HCT116 (cell line): ENCODE data around the gene TFF1. TPM values are rescaled to one million over a fixed set of nuclear protein-coding genes. Genes with fewer than 3 reads are reported as not detected.

ENCODE experiments used
- ATAC-seq: fragments of 200-7000 bp; cut with Tn5 transposase; 2 replicates; pipeline ENCODE4 v1.9.1; 2020; ENCODE audit warnings: mild to moderate bottlenecking, moderate library complexity
- BruUV-seq: library from RNA; stranded (reverse); fragments of 400-500 nt; replicated peaks from 2 replicates; lab custom pipeline; 2021; lab: Mats Ljungman, UMichigan
- CTCF ChIA-PET: fragments of 300-600 bp; sonication (Branson Sonifier 250); formaldehyde crosslinking; loops from one replicate; lab custom pipeline; 2021; ENCODE audit warnings: antibody characterized with exemption; lab: Charles Lee
- POLR2A ChIA-PET: fragments of 300-600, 350-600 bp; sonication (Branson Sonifier 250); formaldehyde crosslinking; loops from one replicate; lab custom pipeline; 2021; ENCODE audit warnings: antibody characterized with exemption; lab: Charles Lee
- RAD21 ChIA-PET, 2 experiments: fragments of 300-600 bp; sonication (Branson Sonifier 250); formaldehyde crosslinking; loops; one replicate each; lab custom pipeline; 2023; ENCODE audit warnings: low total read pairs in 2 of 2; ENCODE audit not compliant: uncharacterized antibody in 2 of 2, unreplicated experiment in 2 of 2, low non-redundant PET in 1 of 2; lab: Charles Lee
- DNase-seq: peaks from one replicate; pipeline ENCODE4 v3.0.0-alpha.2; 2010; ENCODE audit warnings: low read depth, low spot score
- H2AFZ ChIP-seq: fragments of 200-600 bp; shearing (Covaris generic), sonication (generic); 2 replicates; pipeline ENCODE4 v1.6.1; 2017; ENCODE audit warnings: low read depth, mixed run types, mixed read lengths, antibody characterized with exemption, low read length; ENCODE audit not compliant: poor library complexity, severe bottlenecking
- H3K27ac ChIP-seq: 2 replicates; pipeline ENCODE4 v1.5.1; 2012; ENCODE audit warnings: low read depth, low read length
- H3K27me3 ChIP-seq: fragments of 200-600 bp; sonication (generic); 2 replicates; pipeline ENCODE4 v1.6.1; 2016; ENCODE audit warnings: mixed run types, low read length, mixed read lengths; ENCODE audit not compliant: insufficient read depth
- H3K36me3 ChIP-seq, 2 experiments: fragments of 200-500 bp in 1 of 2; fragments of 200-600 bp in 1 of 2; sonication (Bioruptor generic) in 1 of 2; sonication (generic) in 1 of 2; 2 replicates each; pipeline versions ENCODE4 v1.5.1 to v1.6.1; 2014 to 2016; ENCODE audit warnings: low read length in 2 of 2, inconsistent platforms in 1 of 2, mixed read lengths in 1 of 2, mixed run types in 1 of 2; ENCODE audit not compliant: insufficient read depth in 2 of 2, control insufficient read depth in 1 of 2
- H3K4me1 ChIP-seq, 2 experiments: fragments of 200-600 bp in 1 of 2; sonication (generic) in 1 of 2; 2 replicates each; pipeline versions ENCODE4 v1.5.1 to v1.6.1; 2012 to 2017; ENCODE audit warnings: low read length in 2 of 2, inconsistent platforms in 1 of 2, mild to moderate bottlenecking in 1 of 2, mixed read lengths in 1 of 2, mixed run types in 1 of 2, moderate library complexity in 1 of 2; ENCODE audit not compliant: insufficient read depth in 2 of 2, control insufficient read depth in 1 of 2
- H3K4me2 ChIP-seq: fragments of 200-600 bp; sonication (generic); 2 replicates; pipeline ENCODE4 v1.6.1; 2017; ENCODE audit warnings: mixed run types, low read length, mixed read lengths
- H3K4me3 ChIP-seq, 2 experiments: fragments of 200-600 bp in 1 of 2; sonication (generic) in 1 of 2; replicated peaks in 1 of 2; 2 replicates each; pipeline ENCODE4 v1.5.1; 2011 to 2016; ENCODE audit warnings: low read length in 2 of 2, control low read depth in 1 of 2, low read depth in 1 of 2, mild to moderate bottlenecking in 1 of 2, mixed read lengths in 1 of 2, mixed run types in 1 of 2
- H3K79me2 ChIP-seq: fragments of 200-600 bp; sonication (generic); 2 replicates; pipeline ENCODE4 v1.6.1; 2017; ENCODE audit warnings: mild to moderate bottlenecking, mixed run types, low read length, moderate library complexity, mixed read lengths; ENCODE audit not compliant: insufficient read depth
- H3K9ac ChIP-seq: fragments of 200-600 bp; sonication (generic); 2 replicates; pipeline ENCODE4 v1.6.1; 2016; ENCODE audit warnings: low read length, mixed read lengths
- H3K9me2 ChIP-seq: fragments of 200-600 bp; sonication (generic), shearing (Covaris generic); 2 replicates; pipeline ENCODE4 v1.6.1; 2017; ENCODE audit warnings: mixed run types, mild to moderate bottlenecking, moderate library complexity; ENCODE audit not compliant: insufficient read depth
- H3K9me3 ChIP-seq, 2 experiments: fragments of 200-500 bp in 1 of 2; fragments of 200-600 bp in 1 of 2; sonication (Bioruptor generic) in 1 of 2; sonication (generic) in 1 of 2; 2 replicates each; pipeline ENCODE4 v1.6.1; 2014 to 2017; ENCODE audit warnings: low read length in 2 of 2, mixed read lengths in 2 of 2, inconsistent platforms in 1 of 2, low read depth in 1 of 2, mild to moderate bottlenecking in 1 of 2, mixed run types in 1 of 2, moderate library complexity in 1 of 2; ENCODE audit not compliant: control insufficient read depth in 1 of 2, insufficient read depth in 1 of 2
- H4K20me1 ChIP-seq: fragments of 200-600 bp; sonication (generic), shearing (Covaris generic); 2 replicates; pipeline ENCODE4 v1.6.1; 2017; ENCODE audit warnings: mixed run types, mild to moderate bottlenecking, moderate library complexity; ENCODE audit not compliant: insufficient read depth
- FOSL1 ChIP-seq: IDR thresholded peaks from 2 replicates; pipeline ENCODE4 v1.6.1; 2012; ENCODE audit warnings: low read depth
- JUND ChIP-seq: IDR thresholded peaks from 2 replicates; pipeline ENCODE4 v1.6.1; 2012
- POLR2AphosphoS5 ChIP-seq: IDR thresholded peaks from 2 replicates; pipeline ENCODE4 v1.6.1; 2011; ENCODE audit warnings: mild to moderate bottlenecking, low read depth, low read length, moderate library complexity
- intact Hi-C: fragments of 100-400 bp; cut with micrococcal nuclease; formaldehyde crosslinking; loops from 2 replicates; pipeline ENCODE4 v1.10.0; 2022
- total RNA-seq: library from RNA; stranded (reverse); gene quantifications from one replicate; pipeline ENCODE4 v1.2.1, GENCODE V29; 2021; ENCODE audit not compliant: unreplicated experiment
- TF ChIP-seq, protein P1 (sequence below): IDR thresholded peaks from 2 replicates; pipeline ENCODE4 v1.6.1; 2012; ENCODE audit warnings: low read depth
- TF ChIP-seq, protein P2 (sequence below): IDR thresholded peaks from 2 replicates; pipeline ENCODE4 v1.6.1; 2011; ENCODE audit warnings: mild to moderate bottlenecking, low read length, moderate library complexity; ENCODE audit not compliant: insufficient replicate concordance; ENCODE audit errors: extremely low read depth

The TFF1 gene
- total RNA-seq, 1 experiment from 2014 or later = 0.61 TPM

DNA sequence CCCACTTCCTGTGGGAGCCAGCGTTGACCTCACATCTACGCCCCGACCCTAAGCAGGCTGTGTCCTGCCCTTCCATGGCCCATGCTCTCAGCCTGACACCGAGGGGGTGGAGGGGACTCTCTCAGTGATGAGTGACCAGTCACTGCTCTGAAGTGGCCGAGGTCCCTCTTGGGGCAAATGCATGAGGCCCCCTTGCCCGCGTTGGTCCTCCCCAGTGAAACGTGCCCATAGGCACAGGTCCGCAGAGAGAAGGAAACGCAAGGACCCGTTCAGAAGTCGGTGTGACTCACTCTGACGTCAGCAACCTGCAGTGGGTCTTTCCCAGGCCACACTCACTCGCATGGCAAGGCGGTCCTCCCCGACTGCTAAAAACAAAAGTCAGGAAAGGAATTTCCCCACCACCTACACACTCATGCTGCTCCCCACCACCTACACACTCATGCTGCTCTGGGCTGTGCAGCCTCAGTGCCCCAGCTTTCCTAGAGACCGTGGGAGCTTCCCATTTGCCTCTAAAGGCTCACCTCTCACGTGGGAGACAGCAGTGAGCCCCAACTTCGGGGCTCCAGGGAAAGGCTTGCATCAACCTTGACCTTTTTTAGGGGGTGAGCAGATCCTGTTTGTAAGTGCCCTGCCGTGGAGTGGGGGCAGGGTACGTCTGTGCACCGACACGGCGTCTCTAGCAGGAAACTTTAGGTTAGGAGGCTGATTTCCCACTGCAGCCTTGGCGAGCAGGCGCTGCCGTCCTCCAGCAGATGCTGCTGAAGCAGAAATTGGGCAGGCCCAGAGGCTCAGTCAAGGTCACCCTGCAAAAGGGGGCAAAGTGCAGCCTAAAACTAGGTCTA is 48.8 kb upstream of the TFF1 start:
- intact Hi-C loops = no loop called here
- H3K79me2 ChIP-seq = no peaks in the 10 kb centered on the region
- peak; percentile 63 for DNase-seq
- no TSS peak for BruUV-seq
- H3K4me1 ChIP-seq = peaks cover 9 to 16% of the 10 kb centered on the region in 2 experiments
- H3K27ac ChIP-seq = peak overlapping the region; percentile 16; the same call in 1 of the 2 replicates
- RAD21 ChIA-PET = no interaction called here
- no peaks in the 10 kb centered on the region for H3K36me3 ChIP-seq
- CTCF ChIA-PET = no interaction called here
- TF ChIP-seq, protein P1, sequence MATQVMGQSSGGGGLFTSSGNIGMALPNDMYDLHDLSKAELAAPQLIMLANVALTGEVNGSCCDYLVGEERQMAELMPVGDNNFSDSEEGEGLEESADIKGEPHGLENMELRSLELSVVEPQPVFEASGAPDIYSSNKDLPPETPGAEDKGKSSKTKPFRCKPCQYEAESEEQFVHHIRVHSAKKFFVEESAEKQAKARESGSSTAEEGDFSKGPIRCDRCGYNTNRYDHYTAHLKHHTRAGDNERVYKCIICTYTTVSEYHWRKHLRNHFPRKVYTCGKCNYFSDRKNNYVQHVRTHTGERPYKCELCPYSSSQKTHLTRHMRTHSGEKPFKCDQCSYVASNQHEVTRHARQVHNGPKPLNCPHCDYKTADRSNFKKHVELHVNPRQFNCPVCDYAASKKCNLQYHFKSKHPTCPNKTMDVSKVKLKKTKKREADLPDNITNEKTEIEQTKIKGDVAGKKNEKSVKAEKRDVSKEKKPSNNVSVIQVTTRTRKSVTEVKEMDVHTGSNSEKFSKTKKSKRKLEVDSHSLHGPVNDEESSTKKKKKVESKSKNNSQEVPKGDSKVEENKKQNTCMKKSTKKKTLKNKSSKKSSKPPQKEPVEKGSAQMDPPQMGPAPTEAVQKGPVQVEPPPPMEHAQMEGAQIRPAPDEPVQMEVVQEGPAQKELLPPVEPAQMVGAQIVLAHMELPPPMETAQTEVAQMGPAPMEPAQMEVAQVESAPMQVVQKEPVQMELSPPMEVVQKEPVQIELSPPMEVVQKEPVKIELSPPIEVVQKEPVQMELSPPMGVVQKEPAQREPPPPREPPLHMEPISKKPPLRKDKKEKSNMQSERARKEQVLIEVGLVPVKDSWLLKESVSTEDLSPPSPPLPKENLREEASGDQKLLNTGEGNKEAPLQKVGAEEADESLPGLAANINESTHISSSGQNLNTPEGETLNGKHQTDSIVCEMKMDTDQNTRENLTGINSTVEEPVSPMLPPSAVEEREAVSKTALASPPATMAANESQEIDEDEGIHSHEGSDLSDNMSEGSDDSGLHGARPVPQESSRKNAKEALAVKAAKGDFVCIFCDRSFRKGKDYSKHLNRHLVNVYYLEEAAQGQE = no peak
- TF ChIP-seq FOSL1 (peak; percentile 84), JUND (peak; percentile 65), POLR2AphosphoS5 (peak; percentile 41; the same call in 1 of the 2 replicates)
- TF ChIP-seq, protein P2, sequence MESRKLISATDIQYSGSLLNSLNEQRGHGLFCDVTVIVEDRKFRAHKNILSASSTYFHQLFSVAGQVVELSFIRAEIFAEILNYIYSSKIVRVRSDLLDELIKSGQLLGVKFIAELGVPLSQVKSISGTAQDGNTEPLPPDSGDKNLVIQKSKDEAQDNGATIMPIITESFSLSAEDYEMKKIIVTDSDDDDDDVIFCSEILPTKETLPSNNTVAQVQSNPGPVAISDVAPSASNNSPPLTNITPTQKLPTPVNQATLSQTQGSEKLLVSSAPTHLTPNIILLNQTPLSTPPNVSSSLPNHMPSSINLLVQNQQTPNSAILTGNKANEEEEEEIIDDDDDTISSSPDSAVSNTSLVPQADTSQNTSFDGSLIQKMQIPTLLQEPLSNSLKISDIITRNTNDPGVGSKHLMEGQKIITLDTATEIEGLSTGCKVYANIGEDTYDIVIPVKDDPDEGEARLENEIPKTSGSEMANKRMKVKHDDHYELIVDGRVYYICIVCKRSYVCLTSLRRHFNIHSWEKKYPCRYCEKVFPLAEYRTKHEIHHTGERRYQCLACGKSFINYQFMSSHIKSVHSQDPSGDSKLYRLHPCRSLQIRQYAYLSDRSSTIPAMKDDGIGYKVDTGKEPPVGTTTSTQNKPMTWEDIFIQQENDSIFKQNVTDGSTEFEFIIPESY = no peak
- peak overlapping the region in 1 of 2 experiments; percentile 30; a peak in 2 of 4 replicates for H3K4me3 ChIP-seq
- no peaks in the 10 kb centered on the region for H3K9me3 ChIP-seq
- POLR2A ChIA-PET = no interaction called here
- peak overlapping the region; percentile 87 for H2AFZ ChIP-seq
- H3K9me2 ChIP-seq = no peaks in the 10 kb centered on the region
- ATAC-seq = peak; percentile 84
- peak overlapping the region; percentile 37; the same call in 1 of the 2 replicates for H3K9ac ChIP-seq
- H4K20me1 ChIP-seq = no peaks in the 10 kb centered on the region
- peak overlapping the region; percentile 71 for H3K4me2 ChIP-seq
- H3K27me3 ChIP-seq = peaks cover 6% of the 10 kb centered on the region; the same call in 1 of the 2 replicates
